Measurements from ENCODE around the gene ARMH3.

DNA sequence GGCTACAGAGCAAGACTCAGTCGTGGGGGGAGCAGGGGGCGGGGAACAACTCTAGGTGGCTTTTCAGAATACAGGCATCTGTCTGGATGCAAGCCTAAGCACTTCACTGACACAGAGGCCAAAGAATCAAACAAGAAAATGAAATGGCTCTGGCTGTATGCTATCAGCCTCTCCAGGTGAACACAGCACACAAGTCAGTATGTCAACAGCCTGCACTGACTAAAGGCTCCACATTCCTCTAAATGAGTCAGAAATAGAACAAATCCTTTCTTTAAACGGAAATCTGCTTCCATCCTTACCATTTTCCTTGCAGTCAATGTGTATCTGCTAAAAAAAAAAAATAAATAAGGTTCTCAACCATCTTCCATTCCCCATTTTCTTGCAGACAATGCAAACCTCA lies 88.3 kb downstream of the ARMH3 start:
- TF ChIP-seq POLR2A (IDR thresholded peaks at IDR 0.05) = no peak
- TF ChIP-seq, protein P1, sequence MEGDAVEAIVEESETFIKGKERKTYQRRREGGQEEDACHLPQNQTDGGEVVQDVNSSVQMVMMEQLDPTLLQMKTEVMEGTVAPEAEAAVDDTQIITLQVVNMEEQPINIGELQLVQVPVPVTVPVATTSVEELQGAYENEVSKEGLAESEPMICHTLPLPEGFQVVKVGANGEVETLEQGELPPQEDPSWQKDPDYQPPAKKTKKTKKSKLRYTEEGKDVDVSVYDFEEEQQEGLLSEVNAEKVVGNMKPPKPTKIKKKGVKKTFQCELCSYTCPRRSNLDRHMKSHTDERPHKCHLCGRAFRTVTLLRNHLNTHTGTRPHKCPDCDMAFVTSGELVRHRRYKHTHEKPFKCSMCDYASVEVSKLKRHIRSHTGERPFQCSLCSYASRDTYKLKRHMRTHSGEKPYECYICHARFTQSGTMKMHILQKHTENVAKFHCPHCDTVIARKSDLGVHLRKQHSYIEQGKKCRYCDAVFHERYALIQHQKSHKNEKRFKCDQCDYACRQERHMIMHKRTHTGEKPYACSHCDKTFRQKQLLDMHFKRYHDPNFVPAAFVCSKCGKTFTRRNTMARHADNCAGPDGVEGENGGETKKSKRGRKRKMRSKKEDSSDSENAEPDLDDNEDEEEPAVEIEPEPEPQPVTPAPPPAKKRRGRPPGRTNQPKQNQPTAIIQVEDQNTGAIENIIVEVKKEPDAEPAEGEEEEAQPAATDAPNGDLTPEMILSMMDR (IDR thresholded peaks at IDR 0.05 in 8 of 11, conservative IDR thresholded peaks at IDR 0.05 in 3 of 11) = no peak
